ENCODE measurements around the gene ZNF578. TPM values are rescaled to one million over a fixed set of nuclear protein-coding genes. Genes with fewer than 3 reads are reported as not detected.
"Not testable (repeated sequence)": the region's sequence is repeated elsewhere in the genome, so short reads cannot be mapped to it uniquely, and the experiment has no call there.

Gene ZNF578
- polyA plus RNA-seq, 3 donors, result 0.05 TPM; not detected in 2

- H4K20me1 ChIP-seq (ENCODE audit: insufficient read depth, low read length); H3K27me3 ChIP-seq (ENCODE audit: control insufficient read depth in 2 of 2, insufficient read depth in 2 of 2, low read length in 2 of 2); H3K79me2 ChIP-seq (ENCODE audit: insufficient read depth, low read length); H3K27me3 Mint-ChIP-seq (ENCODE audit: low read depth in 3 of 3); H3K9ac ChIP-seq (ENCODE audit: insufficient read depth, low read length, poor library complexity, severe bottlenecking); H3K4me1 Mint-ChIP-seq; H3K27ac Mint-ChIP-seq; H3K4me3 ChIP-seq (replicated peaks in 1 of 3; ENCODE audit: low read depth in 2 of 3, low read length in 3 of 3); H3K36me3 Mint-ChIP-seq; intact Hi-C loops (cut with micrococcal nuclease); H3K4me2 ChIP-seq (replicated peaks; ENCODE audit: extremely low read depth, low read length, poor library complexity, severe bottlenecking); H3K4me1 ChIP-seq (ENCODE audit: control insufficient read depth in 1 of 2, insufficient read depth in 2 of 2, low read length in 2 of 2); H2AFZ ChIP-seq (ENCODE audit: insufficient read depth, low read depth, low read length, poor library complexity, severe bottlenecking); H3K36me3 ChIP-seq (replicated peaks in 1 of 2; ENCODE audit: control insufficient read depth in 1 of 2, insufficient read depth in 2 of 2, low read length in 2 of 2); H3K27ac ChIP-seq (ENCODE audit: low read depth in 1 of 2, low read length in 2 of 2); DNase-seq; H3K4me3 Mint-ChIP-seq: not testable (repeated sequence)
- WGBS (ENCODE audit: insufficient coverage), result 85% methylated on average over 12 of the region's 12 CpGs
- H3K9me3 ChIP-seq (replicated peaks in 1 of 2; ENCODE audit: control insufficient read depth in 1 of 2, insufficient read depth in 1 of 2, low read length in 2 of 2), result peaks cover 93 to 96% of the 10 kb centered on the region in 2 donors
- peaks cover 46 to 99% (median 93%) of the 10 kb centered on the region in 7 donors for H3K9me3 Mint-ChIP-seq
Observed at GRCh38 chr19:52500991-52501390, 47.6 kb downstream of the ZNF578 start.

GRCh38 chr19:52507266-52507665 lies 53.9 kb downstream of the ZNF578 start:
- H2AFZ ChIP-seq (ENCODE audit: insufficient read depth, low read depth, low read length, poor library complexity, severe bottlenecking), result no peak overlapping the region
- no peaks in the 10 kb centered on the region for H3K79me2 ChIP-seq (ENCODE audit: insufficient read depth, low read length)
- Mint-ChIP-seq H3K9me3 (peaks cover 50 to 98% (median 85%) of the 10 kb centered on the region in 7 donors), H3K36me3 (no peaks in the 10 kb centered on the region), H3K27ac (no peak overlapping the region), H3K27me3 (ENCODE audit: low read depth in 3 of 3) (peaks cover 0 to 2% (median 1%) of the 10 kb centered on the region in 3 donors), H3K4me3 (no peak overlapping the region), H3K4me1 (no peaks in the 10 kb centered on the region)
- H3K4me2 ChIP-seq (replicated peaks; ENCODE audit: extremely low read depth, low read length, poor library complexity, severe bottlenecking), result no peak overlapping the region
- no peak overlapping the region for H3K4me3 ChIP-seq (replicated peaks in 1 of 3; ENCODE audit: low read depth in 2 of 3, low read length in 3 of 3)
- no peak for DNase-seq
- intact Hi-C loops (cut with micrococcal nuclease), result no loop called here
- TF ChIP-seq CTCF (IDR thresholded peaks at IDR 0.05), result no peak
- 95% methylated on average over 3 of the region's 5 CpGs for WGBS (ENCODE audit: insufficient coverage)
- H3K27me3 ChIP-seq (ENCODE audit: control insufficient read depth in 2 of 2, insufficient read depth in 2 of 2, low read length in 2 of 2), result no peaks in the 10 kb centered on the region
- no peak overlapping the region for H3K27ac ChIP-seq (ENCODE audit: low read depth in 1 of 2, low read length in 2 of 2)
- no peaks in the 10 kb centered on the region for H3K36me3 ChIP-seq (replicated peaks in 1 of 2; ENCODE audit: control insufficient read depth in 1 of 2, insufficient read depth in 2 of 2, low read length in 2 of 2)
- H3K9me3 ChIP-seq (replicated peaks in 1 of 2; ENCODE audit: control insufficient read depth in 1 of 2, insufficient read depth in 1 of 2, low read length in 2 of 2), result peaks cover 74 to 92% of the 10 kb centered on the region in 2 donors
- no peaks in the 10 kb centered on the region for H3K4me1 ChIP-seq (ENCODE audit: control insufficient read depth in 1 of 2, insufficient read depth in 2 of 2, low read length in 2 of 2)
- no peaks in the 10 kb centered on the region for H4K20me1 ChIP-seq (ENCODE audit: insufficient read depth, low read length)
- no peak overlapping the region for H3K9ac ChIP-seq (ENCODE audit: insufficient read depth, low read length, poor library complexity, severe bottlenecking)

Data from CD14-positive monocyte (primary cell).